ENCODE results near the gene BCL2L12.
"Not testable (repeated sequence)": the region's sequence is repeated elsewhere in the genome, so short reads cannot be mapped to it uniquely, and the experiment has no call there.

The BCL2L12 gene

DNA sequence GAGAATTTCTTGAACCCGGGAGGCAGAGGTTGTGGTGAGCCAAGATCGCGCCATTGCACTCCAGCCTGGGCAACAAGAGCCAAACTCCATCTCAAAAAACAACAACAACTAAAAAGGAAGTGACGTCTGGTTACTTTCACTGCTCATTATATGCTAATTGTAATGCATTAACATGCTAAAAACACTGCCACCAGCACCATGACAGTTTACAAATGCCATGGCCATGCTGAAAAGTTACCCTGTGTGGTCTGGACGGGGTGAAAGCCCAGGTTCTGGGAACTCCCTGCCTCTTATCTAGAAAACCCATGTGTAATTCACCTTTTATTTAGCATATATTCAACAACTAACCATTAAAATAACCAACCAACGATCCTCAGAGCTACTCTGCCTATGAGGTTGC is 53.3 kb downstream of the BCL2L12 start:
- DNase-seq = no peak

DNA sequence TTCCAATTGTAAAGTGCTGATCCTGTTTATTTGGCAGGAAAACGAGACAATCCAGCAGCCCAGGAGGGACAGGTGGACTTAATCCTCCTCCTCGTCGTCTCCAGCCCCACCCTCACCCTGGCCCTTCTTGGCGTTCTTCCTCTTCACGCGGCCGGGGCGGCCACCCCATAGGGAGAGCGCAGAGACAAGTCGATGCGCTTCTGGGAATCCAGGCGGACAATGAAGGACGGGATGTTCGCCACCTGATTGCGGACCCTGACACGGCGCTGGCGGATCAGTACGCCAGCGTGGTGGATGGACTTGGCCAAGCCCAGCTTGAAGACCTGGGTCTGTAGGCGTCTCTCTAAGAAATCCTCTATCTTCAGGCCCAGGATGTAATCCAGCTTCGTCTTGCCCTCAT is 53.7 kb downstream of the BCL2L12 start:
- DNase-seq = not testable (repeated sequence)

Measured in stimulated activated naive CD4-positive, alpha-beta T cell treated with Interleukin-2 at 50 U/mL for 16 hours (primary cell).